Vagina (tissue), 2 donors: ENCODE data around the gene ADGRV1. TPM values are rescaled to one million over a fixed set of nuclear protein-coding genes. Genes with fewer than 3 reads are reported as not detected.
"Not testable (repeated sequence)": the region's sequence is repeated elsewhere in the genome, so short reads cannot be mapped to it uniquely, and the experiment has no call there.

ENCODE experiments used
- DNase-seq, 2 donors: peaks; one replicate each; pipeline ENCODE4 v3.0.0-alpha.2; 2017; ENCODE audit errors: extremely low spot score in 2 of 2
- H3K27ac ChIP-seq: fragments of 200-600 bp; sonication (generic); one replicate; pipeline ENCODE4 v1.5.1; 2019
- H3K27me3 ChIP-seq: fragments of 200-600 bp; sonication (generic); one replicate; pipeline ENCODE4 v1.5.1; 2019
- H3K36me3 ChIP-seq, 2 donors: fragments of 200-600 bp; sonication (generic); one replicate each; pipeline ENCODE4 v1.5.1; 2017 to 2019
- H3K4me1 ChIP-seq: fragments of 200-600 bp; sonication (generic); one replicate; pipeline ENCODE4 v1.5.1; 2019
- H3K4me3 ChIP-seq, 2 donors: fragments of 200-600 bp; sonication (generic); 1 replicate in 1 of 2; 2 replicates in 1 of 2; pipeline ENCODE4 v1.5.1; 2016 to 2019
- H3K9me3 ChIP-seq: fragments of 200-600 bp; sonication (generic); one replicate; pipeline ENCODE4 v1.5.1; 2019
- POLR2A ChIP-seq, 2 donors: fragments of 450-650 bp; IDR thresholded peaks; one replicate each; pipeline ENCODE4 v1.6.1; 2017; ENCODE audit warnings: antibody characterized with exemption in 2 of 2, mild to moderate bottlenecking in 2 of 2, moderate library complexity in 2 of 2
- POLR2AphosphoS5 ChIP-seq, 2 donors: sonication (generic); formaldehyde crosslinking; IDR thresholded peaks; one replicate each; pipeline ENCODE4 v1.9.0; 2017; ENCODE audit warnings: antibody characterized with exemption in 2 of 2, mild to moderate bottlenecking in 2 of 2, low read depth in 1 of 2; ENCODE audit not compliant: insufficient read depth in 1 of 2
- intact Hi-C: fragments of 100-400 bp; cut with DNase I; formaldehyde crosslinking; loops from one replicate; pipeline ENCODE4 v1.15.1; 2023
- total RNA-seq: library from RNA; depleted of rRNA; stranded (reverse); fragments of >200 nt; gene quantifications from one replicate; pipeline ENCODE4 v1.2.3, GENCODE V29; 2016
- TF ChIP-seq, protein P1 (sequence below), 3 experiments: fragments of 450-650 bp in 2 of 3; fragments of 200-600 bp in 1 of 3; sonication (generic) in 1 of 3; IDR thresholded peaks; one replicate each; pipeline ENCODE4 v1.5.1; 2017 to 2019; ENCODE audit warnings: antibody characterized with exemption in 3 of 3, mild to moderate bottlenecking in 2 of 3, moderate library complexity in 2 of 3

ADGRV1 gene
- total RNA-seq, 1 donor from 2014 or later: 10.6 TPM

- intact Hi-C loops: no loop called here
- no peaks in the 10 kb centered on the region for H3K9me3 ChIP-seq
- no peaks in the 10 kb centered on the region for H3K4me1 ChIP-seq
- DNase-seq: no peak
- H3K36me3 ChIP-seq: no peaks in the 10 kb centered on the region
- TF ChIP-seq POLR2A (IDR thresholded peaks at IDR 0.05): no peak
- TF ChIP-seq POLR2AphosphoS5 (IDR thresholded peaks at IDR 0.05; ENCODE audit: insufficient read depth in 1 of 2, low read depth in 1 of 2): no peak
- TF ChIP-seq, protein P1, sequence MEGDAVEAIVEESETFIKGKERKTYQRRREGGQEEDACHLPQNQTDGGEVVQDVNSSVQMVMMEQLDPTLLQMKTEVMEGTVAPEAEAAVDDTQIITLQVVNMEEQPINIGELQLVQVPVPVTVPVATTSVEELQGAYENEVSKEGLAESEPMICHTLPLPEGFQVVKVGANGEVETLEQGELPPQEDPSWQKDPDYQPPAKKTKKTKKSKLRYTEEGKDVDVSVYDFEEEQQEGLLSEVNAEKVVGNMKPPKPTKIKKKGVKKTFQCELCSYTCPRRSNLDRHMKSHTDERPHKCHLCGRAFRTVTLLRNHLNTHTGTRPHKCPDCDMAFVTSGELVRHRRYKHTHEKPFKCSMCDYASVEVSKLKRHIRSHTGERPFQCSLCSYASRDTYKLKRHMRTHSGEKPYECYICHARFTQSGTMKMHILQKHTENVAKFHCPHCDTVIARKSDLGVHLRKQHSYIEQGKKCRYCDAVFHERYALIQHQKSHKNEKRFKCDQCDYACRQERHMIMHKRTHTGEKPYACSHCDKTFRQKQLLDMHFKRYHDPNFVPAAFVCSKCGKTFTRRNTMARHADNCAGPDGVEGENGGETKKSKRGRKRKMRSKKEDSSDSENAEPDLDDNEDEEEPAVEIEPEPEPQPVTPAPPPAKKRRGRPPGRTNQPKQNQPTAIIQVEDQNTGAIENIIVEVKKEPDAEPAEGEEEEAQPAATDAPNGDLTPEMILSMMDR (IDR thresholded peaks at IDR 0.05): no peak
- H3K27ac ChIP-seq: no peak overlapping the region
- H3K4me3 ChIP-seq: no peak overlapping the region
- H3K27me3 ChIP-seq: no peaks in the 10 kb centered on the region
Measured at GRCh38 chr5:91007780-91008402, 449.3 kb downstream of the ADGRV1 start.

- intact Hi-C loops: no loop called here
- no peaks in the 10 kb centered on the region for H3K9me3 ChIP-seq
- no peak overlapping the region for H3K27ac ChIP-seq
- no peaks in the 10 kb centered on the region for H3K36me3 ChIP-seq
- H3K4me1 ChIP-seq: no peaks in the 10 kb centered on the region
- TF ChIP-seq, protein P1 (IDR thresholded peaks at IDR 0.05): no peak
- TF ChIP-seq POLR2AphosphoS5 (IDR thresholded peaks at IDR 0.05; ENCODE audit: insufficient read depth in 1 of 2, low read depth in 1 of 2): no peak
- TF ChIP-seq POLR2A (IDR thresholded peaks at IDR 0.05): no peak
- H3K4me3 ChIP-seq: no peak overlapping the region
- no peak for DNase-seq
- H3K27me3 ChIP-seq: no peaks in the 10 kb centered on the region
Measured at GRCh38 chr5:91010090-91010489, 451.5 kb downstream of the ADGRV1 start.

GRCh38 chr5:91011029-91011428 is 452.4 kb downstream of the ADGRV1 start:
- no peaks in the 10 kb centered on the region for H3K9me3 ChIP-seq
- TF ChIP-seq POLR2AphosphoS5 (IDR thresholded peaks at IDR 0.05; ENCODE audit: insufficient read depth in 1 of 2, low read depth in 1 of 2) (no peak), POLR2A (IDR thresholded peaks at IDR 0.05) (no peak)
- TF ChIP-seq, protein P1 (IDR thresholded peaks at IDR 0.05): no peak
- H3K4me3 ChIP-seq: no peak overlapping the region
- intact Hi-C loops: no loop called here
- H3K27ac ChIP-seq: no peak overlapping the region
- no peaks in the 10 kb centered on the region for H3K36me3 ChIP-seq
- DNase-seq: no peak
- no peaks in the 10 kb centered on the region for H3K27me3 ChIP-seq
- no peaks in the 10 kb centered on the region for H3K4me1 ChIP-seq

- DNase-seq, H3K4me3 ChIP-seq, H3K27me3 ChIP-seq, H3K9me3 ChIP-seq, H3K27ac ChIP-seq, H3K36me3 ChIP-seq, intact Hi-C loops, H3K4me1 ChIP-seq: not testable (repeated sequence)
Measured at GRCh38 chr5:91012867-91013266, 454.3 kb downstream of the ADGRV1 start.

GRCh38 chr5:91016322-91016721 is 457.7 kb downstream of the ADGRV1 start:
- TF ChIP-seq POLR2AphosphoS5 (IDR thresholded peaks at IDR 0.05; ENCODE audit: insufficient read depth in 1 of 2, low read depth in 1 of 2) (no peak), POLR2A (IDR thresholded peaks at IDR 0.05) (no peak)
- TF ChIP-seq, protein P1 (IDR thresholded peaks at IDR 0.05): no peak
- intact Hi-C loops: no loop called here
- no peaks in the 10 kb centered on the region for H3K36me3 ChIP-seq
- H3K4me3 ChIP-seq: no peak overlapping the region
- peaks cover 3% of the 10 kb centered on the region for H3K4me1 ChIP-seq
- no peak for DNase-seq
- no peaks in the 10 kb centered on the region for H3K27me3 ChIP-seq
- H3K27ac ChIP-seq: no peak overlapping the region
- H3K9me3 ChIP-seq: no peaks in the 10 kb centered on the region
